ENCODE data around the gene C6orf132.

DNA sequence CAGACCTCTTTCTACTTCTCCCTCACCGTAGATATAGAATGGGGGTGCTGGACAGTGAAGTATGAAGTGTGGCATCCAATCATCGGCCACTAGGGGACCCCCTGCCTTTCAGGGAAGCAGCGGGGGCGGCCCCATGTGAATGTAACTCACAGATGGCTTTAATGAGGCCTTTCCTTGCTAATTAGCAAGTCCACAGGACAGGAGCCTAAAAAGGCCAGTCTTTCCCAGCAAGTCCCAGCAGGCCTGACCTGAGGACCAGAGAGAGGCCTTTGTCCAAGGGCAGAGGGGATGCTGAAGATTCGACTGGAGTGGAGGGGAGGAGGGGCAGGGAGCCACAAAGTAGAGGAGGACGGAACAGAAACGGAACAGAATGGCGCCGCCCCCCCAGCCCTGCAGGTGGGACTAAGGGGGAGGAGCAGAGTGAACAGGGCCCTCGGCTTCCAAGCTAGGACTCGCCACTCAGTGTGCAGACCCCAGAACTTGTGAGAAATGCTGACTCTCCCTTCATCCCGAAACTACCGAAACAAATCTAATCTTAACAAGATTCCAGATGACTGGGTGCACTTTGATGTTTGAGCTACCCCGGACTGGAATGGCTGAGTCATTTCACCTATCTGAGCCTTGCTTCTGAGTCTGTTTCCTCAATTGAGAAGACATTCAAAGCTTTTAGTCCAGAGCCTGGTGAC lies 5.8 kb downstream of the C6orf132 start:
- TF ChIP-seq, protein P1, sequence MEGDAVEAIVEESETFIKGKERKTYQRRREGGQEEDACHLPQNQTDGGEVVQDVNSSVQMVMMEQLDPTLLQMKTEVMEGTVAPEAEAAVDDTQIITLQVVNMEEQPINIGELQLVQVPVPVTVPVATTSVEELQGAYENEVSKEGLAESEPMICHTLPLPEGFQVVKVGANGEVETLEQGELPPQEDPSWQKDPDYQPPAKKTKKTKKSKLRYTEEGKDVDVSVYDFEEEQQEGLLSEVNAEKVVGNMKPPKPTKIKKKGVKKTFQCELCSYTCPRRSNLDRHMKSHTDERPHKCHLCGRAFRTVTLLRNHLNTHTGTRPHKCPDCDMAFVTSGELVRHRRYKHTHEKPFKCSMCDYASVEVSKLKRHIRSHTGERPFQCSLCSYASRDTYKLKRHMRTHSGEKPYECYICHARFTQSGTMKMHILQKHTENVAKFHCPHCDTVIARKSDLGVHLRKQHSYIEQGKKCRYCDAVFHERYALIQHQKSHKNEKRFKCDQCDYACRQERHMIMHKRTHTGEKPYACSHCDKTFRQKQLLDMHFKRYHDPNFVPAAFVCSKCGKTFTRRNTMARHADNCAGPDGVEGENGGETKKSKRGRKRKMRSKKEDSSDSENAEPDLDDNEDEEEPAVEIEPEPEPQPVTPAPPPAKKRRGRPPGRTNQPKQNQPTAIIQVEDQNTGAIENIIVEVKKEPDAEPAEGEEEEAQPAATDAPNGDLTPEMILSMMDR (conservative IDR thresholded peaks at IDR 0.05), result no peak
- TF ChIP-seq EZH2 (IDR thresholded peaks at IDR 0.05; ENCODE audit: low read depth), result no peak

Measured in PC-9 (cell line).